ENCODE measurements around the gene ZSCAN26. TPM values are rescaled to one million over a fixed set of nuclear protein-coding genes. Genes with fewer than 3 reads are reported as not detected.

The ZSCAN26 gene
- total RNA-seq = 1 to 10 TPM; 7.9 to 9.7 TPM
- polyA plus RNA-seq = 1 to 10 TPM; 2.8 to 4.3 TPM

GRCh38 chr6:28266962-28267694 lies at the start of gene ZSCAN26:
ZSCAN26 (plus strand) TSS chr6:28267143; CDS start chr6:28271920, 4,777 bp downstream.
- no peaks in the 10 kb centered on the region for H3K9me3 ChIP-seq (ENCODE audit: control insufficient read depth in 4 of 4, low read length in 3 of 4)

More at GRCh38 chr6:28266962-28267694, at the start of gene ZSCAN26:
- no peak for TF ChIP-seq NR2F2 (IDR thresholded peaks at IDR 0.05)
- peak in 1 of 2 donors; percentile 25 for TF ChIP-seq JUND (IDR thresholded peaks at IDR 0.05)
- TF ChIP-seq HNF4A (conservative IDR thresholded peaks at IDR 0.05) = peak; percentile 24 to 55
- TF ChIP-seq ZBTB33 (IDR thresholded peaks at IDR 0.05) = peak; percentile 41
- TF ChIP-seq HNF4G (IDR thresholded peaks at IDR 0.05) = no peak
- TF ChIP-seq MAX (IDR thresholded peaks at IDR 0.05) = no peak
- TF ChIP-seq FOXA1 (IDR thresholded peaks at IDR 0.05) = no peak
- peak; percentile 17 for TF ChIP-seq REST (IDR thresholded peaks at IDR 0.05)
- TF ChIP-seq ATF3 (IDR thresholded peaks at IDR 0.05) = no peak
- TF ChIP-seq RAD21 (IDR thresholded peaks at IDR 0.05) = peak; percentile 46 to 49
- peak in 1 of 2 donors; percentile 6 for TF ChIP-seq RXRA (IDR thresholded peaks at IDR 0.05)
- peak; percentile 53 for TF ChIP-seq TAF1 (conservative IDR thresholded peaks at IDR 0.05)
- no peak for TF ChIP-seq CTCF (IDR thresholded peaks at IDR 0.05; ENCODE audit: low read depth, low read length, missing input control)
- no peak for TF ChIP-seq FOXA2 (IDR thresholded peaks at IDR 0.05)
- TF ChIP-seq SP1 (IDR thresholded peaks at IDR 0.05) = peak; percentile 12
- TF ChIP-seq YY1 (IDR thresholded peaks at IDR 0.05) = peak; percentile 96
- TF ChIP-seq GABPA (IDR thresholded peaks at IDR 0.05 in 1 of 2, conservative IDR thresholded peaks at IDR 0.05 in 1 of 2) = peak; percentile 46 to 79
- TF ChIP-seq EGR1 (IDR thresholded peaks at IDR 0.05; ENCODE audit: low read depth in 2 of 2) = no peak
- Histone ChIP-seq H3K36me3 (ENCODE audit: control insufficient read depth in 4 of 4, insufficient read depth in 3 of 4, low read depth in 1 of 4, low read length in 3 of 4) (peaks cover 0 to 4% (median 0%) of the 10 kb centered on the region in 4 donors), H3K27me3 (ENCODE audit: control insufficient read depth in 4 of 4, insufficient read depth in 4 of 4, low read length in 3 of 4) (no peaks in the 10 kb centered on the region), H3K4me3 (ENCODE audit: low read depth in 1 of 3, low read length in 3 of 3) (peak within 1 kb of the TSS; percentile 67 to 99 (median 94)), H3K9ac (ENCODE audit: low read depth in 1 of 2, low read length in 2 of 2) (peak within 1 kb of the TSS; percentile 42 to 82), H3K27ac (ENCODE audit: low read depth in 1 of 2, low read length in 2 of 2) (peak within 1 kb of the TSS; percentile 62 to 70), H3K4me1 (ENCODE audit: control insufficient read depth in 4 of 4, insufficient read depth in 4 of 4, low read length in 3 of 4) (peaks cover 3 to 13% (median 10%) of the 10 kb centered on the region in 4 donors)
- WGBS = under 1% methylated on average over 32 of the region's 32 CpGs
- peak; percentile 84 for DNase-seq (ENCODE audit: low spot score)
